HepG2 (cell line): ENCODE data around the gene MESD. TPM values are rescaled to one million over a fixed set of nuclear protein-coding genes. Genes with fewer than 3 reads are reported as not detected.

Experiments
- ATAC-seq: fragments of 200-7000 bp; cut with Tn5 transposase; 3 replicates; pipeline ENCODE4 v1.9.1; 2020; ENCODE audit warnings: mild to moderate bottlenecking, moderate library complexity
- BruUV-seq: library from RNA; stranded (reverse); fragments of 400-500 nt; replicated peaks from 2 replicates; lab custom pipeline; 2021; lab: Mats Ljungman, UMichigan
- CTCF ChIA-PET: fragments of 300-600 bp; formaldehyde crosslinking; extraction: SDS; loops from one replicate; lab custom pipeline; 2021; ENCODE audit warnings: low total read pairs, inconsistent platforms, low intra/inter-chr PET ratio; lab: Yijun Ruan, JAX
- POLR2A ChIA-PET: fragments of 350-600 bp; sonication (Branson Sonifier 250); formaldehyde crosslinking; loops from one replicate; lab custom pipeline; 2020; ENCODE audit warnings: antibody characterized with exemption, inconsistent platforms; lab: Yijun Ruan, JAX
- DNase-seq: peaks from one replicate; pipeline ENCODE4 v3.0.0-alpha.2; 2015; ENCODE audit warnings: low spot score
- FAIRE-seq: peaks from 3 replicates; lab custom pipeline; 2011; peaks lifted over from hg19 to GRCh38; lab: Jason Lieb, UNC
- H2AFZ ChIP-seq: one replicate; pipeline ENCODE4 v1.6.1; 2011; ENCODE audit warnings: low read length, inconsistent platforms
- H3K27ac ChIP-seq: fragments of 300-600 bp; 3 replicates; pipeline ENCODE4 v1.8.0; 2011; ENCODE audit warnings: mixed run types, mild to moderate bottlenecking, mixed read lengths, low read length, inconsistent platforms; ENCODE audit not compliant: insufficient read depth; ENCODE audit errors: extremely low read length
- H3K27me3 ChIP-seq, 2 experiments: fragments of 200-600 bp in 1 of 2; 2 replicates in 1 of 2; 3 replicates in 1 of 2; pipeline versions ENCODE4 v1.6.0 to v1.8.0; 2011; ENCODE audit warnings: low read length in 2 of 2, mild to moderate bottlenecking in 2 of 2, moderate library complexity in 2 of 2, inconsistent platforms in 1 of 2; ENCODE audit not compliant: insufficient read depth in 2 of 2, control insufficient read depth in 1 of 2
- H3K36me3 ChIP-seq, 2 experiments: fragments of 200-600 bp in 1 of 2; replicated peaks in 1 of 2; 2 replicates in 1 of 2; 3 replicates in 1 of 2; pipeline versions ENCODE4 v1.5.1 to v1.8.0; 2011; ENCODE audit warnings: low read length in 2 of 2, inconsistent platforms in 1 of 2; ENCODE audit not compliant: insufficient read depth in 2 of 2, control insufficient read depth in 1 of 2
- H3K4me1 ChIP-seq: 2 replicates; pipeline ENCODE4 v1.5.1; 2012; ENCODE audit warnings: low read length, inconsistent platforms; ENCODE audit not compliant: insufficient read depth
- H3K4me2 ChIP-seq: 2 replicates; pipeline ENCODE4 v1.6.0; 2011; ENCODE audit warnings: low read depth, low read length, inconsistent platforms
- H3K4me3 ChIP-seq, 3 experiments: fragments of 200-600 bp in 1 of 3; sonication (generic), shearing (Covaris generic) in 1 of 3; replicated peaks in 1 of 3; 2 replicates each; pipeline ENCODE4 v1.5.1; 2011 to 2016; ENCODE audit warnings: low read length in 3 of 3, inconsistent platforms in 2 of 3, low read depth in 2 of 3, mild to moderate bottlenecking in 2 of 3, control low read depth in 1 of 3, mixed read lengths in 1 of 3; ENCODE audit not compliant: insufficient read depth in 1 of 3
- H3K79me2 ChIP-seq: one replicate; pipeline ENCODE4 v1.6.1; 2011; ENCODE audit warnings: low read length, inconsistent platforms; ENCODE audit not compliant: insufficient read depth
- H3K9ac ChIP-seq: 2 replicates; pipeline ENCODE4 v1.6.0; 2011; ENCODE audit warnings: mild to moderate bottlenecking, low read depth, low read length, inconsistent platforms; ENCODE audit not compliant: insufficient read depth
- H3K9me3 ChIP-seq: 2 replicates; pipeline ENCODE4 v1.5.1; 2012; ENCODE audit warnings: mild to moderate bottlenecking, low read length
- H4K20me1 ChIP-seq: 2 replicates; pipeline ENCODE4 v1.6.0; 2011; ENCODE audit warnings: inconsistent platforms, mild to moderate bottlenecking, low read length, moderate library complexity; ENCODE audit not compliant: insufficient read depth
- ERF ChIP-seq: IDR thresholded peaks from 2 replicates; pipeline ENCODE4 v1.6.1; 2018; ENCODE audit warnings: missing biosample characterization, missing genetic modification reagents
- ESRRA ChIP-seq: sonication (generic); formaldehyde crosslinking; IDR thresholded peaks from 2 replicates; pipeline ENCODE4 v1.5.1; 2020; ENCODE audit warnings: mild to moderate bottlenecking, low read depth, missing genetic modification reagents
- GATA4 ChIP-seq: sonication (generic); IDR thresholded peaks from 2 replicates; pipeline ENCODE4 v1.6.1; 2016; ENCODE audit warnings: antibody characterized with exemption, low read depth, borderline replicate concordance
- GFI1 ChIP-seq: sonication (generic); formaldehyde crosslinking; IDR thresholded peaks from 2 replicates; pipeline ENCODE4 v1.5.0; 2020; ENCODE audit warnings: missing genetic modification reagents, mild to moderate bottlenecking, borderline replicate concordance
- KAT2B ChIP-seq: fragments of 150-350 bp; IDR thresholded peaks from 2 replicates; pipeline ENCODE4 v1.6.1; 2014; ENCODE audit warnings: low read depth, low read length, borderline replicate concordance
- STAT5B ChIP-seq: sonication (generic); formaldehyde crosslinking; IDR thresholded peaks from 2 replicates; pipeline ENCODE4 v1.4.0; 2020; ENCODE audit warnings: missing genetic modification reagents
- SUZ12 ChIP-seq: fragments of 150-350 bp; IDR thresholded peaks from 2 replicates; pipeline ENCODE4 v1.6.1; 2014; ENCODE audit warnings: low read depth, low read length
- XRCC5 ChIP-seq: fragments of 200-400 bp; formaldehyde crosslinking; optimal IDR thresholded peaks from 2 replicates; pipeline ENCODE3; 2017; ENCODE audit warnings: mild to moderate bottlenecking, low read length
- ZBTB42 ChIP-seq: sonication (generic); formaldehyde crosslinking; IDR thresholded peaks from 2 replicates; pipeline ENCODE4 v1.5.0; 2020; ENCODE audit warnings: mild to moderate bottlenecking, missing genetic modification reagents
- ZFP36 ChIP-seq: fragments of 150-350 bp; IDR thresholded peaks from 2 replicates; pipeline ENCODE4 v1.6.1; 2018; ENCODE audit warnings: borderline replicate concordance, low read length, low read depth; ENCODE audit not compliant: partially characterized antibody
- ZNF572 ChIP-seq: sonication (generic); formaldehyde crosslinking; IDR thresholded peaks from 2 replicates; pipeline ENCODE4 v1.5.1; 2020; ENCODE audit warnings: mild to moderate bottlenecking, missing genetic modification reagents
- ZNF75D ChIP-seq: sonication (generic); formaldehyde crosslinking; IDR thresholded peaks from 2 replicates; pipeline ENCODE4 v1.8.1; 2023; ENCODE audit warnings: missing genetic modification reagents, mild to moderate bottlenecking, borderline replicate concordance
- WGBS: methylation state at CpG from one replicate; pipeline ENCODE4 v1.1.6; 2017; ENCODE audit warnings: low lambda C conversion rate; 5-methylcytosine and 5-hydroxymethylcytosine counted together
- in situ Hi-C: cut with HindIII; loops from 2 replicates; pipeline ENCODE4 v1.10.0; 2017; ENCODE audit warnings: low pct_unique_long_range_greater_than_20kb; ENCODE audit not compliant: extremely low pct_ligation_motif_present
- intact Hi-C: fragments of 100-400 bp; cut with micrococcal nuclease; formaldehyde crosslinking; loops from one replicate; pipeline ENCODE4 v1.10.0; 2022; ENCODE audit not compliant: unreplicated experiment
- polyA plus RNA-seq, 8 experiments: library from polyadenylated mRNA; depleted of rRNA in 3 of 8; stranded (reverse) in 7 of 8; unstranded in 1 of 8; fragments of >200 nt; fragmentation: Illumina TruSeq in 4 of 8; extraction: Trizol in 4 of 8; gene quantifications; 2 replicates each; pipeline versions ENCODE4 v1.2.1 to v1.2.3, GENCODE V29; 2011 to 2016; ENCODE audit warnings: low read depth in 4 of 8, missing spikeins in 1 of 8, mixed read lengths in 1 of 8; ENCODE audit not compliant: insufficient read depth in 1 of 8
- total RNA-seq, 5 experiments: library from RNA; depleted of rRNA; stranded (reverse); fragments of >200 nt; fragmentation: Illumina TruSeq; extraction: Trizol; gene quantifications; 2 replicates each; pipeline ENCODE4 v1.2.3, GENCODE V29; 2016; ENCODE audit warnings: low read depth in 1 of 5
- TF ChIP-seq, protein P1 (sequence below): sonication (generic); formaldehyde crosslinking; IDR thresholded peaks from 2 replicates; pipeline ENCODE4 v1.5.1; 2020; ENCODE audit warnings: missing genetic modification reagents, mild to moderate bottlenecking, borderline replicate concordance
- TF ChIP-seq, protein P2 (sequence below): sonication (generic); formaldehyde crosslinking; conservative IDR thresholded peaks from 2 replicates; pipeline ENCODE4 v1.4.0; 2020; ENCODE audit warnings: mild to moderate bottlenecking, missing genetic modification reagents, moderate library complexity

Gene MESD
- total and polyA plus RNA-seq, 2 of the 13 experiments (the other 11 are each of a cell fraction or from before 2014, with no cell fraction given): 18.0 to 46.2 TPM

DNA sequence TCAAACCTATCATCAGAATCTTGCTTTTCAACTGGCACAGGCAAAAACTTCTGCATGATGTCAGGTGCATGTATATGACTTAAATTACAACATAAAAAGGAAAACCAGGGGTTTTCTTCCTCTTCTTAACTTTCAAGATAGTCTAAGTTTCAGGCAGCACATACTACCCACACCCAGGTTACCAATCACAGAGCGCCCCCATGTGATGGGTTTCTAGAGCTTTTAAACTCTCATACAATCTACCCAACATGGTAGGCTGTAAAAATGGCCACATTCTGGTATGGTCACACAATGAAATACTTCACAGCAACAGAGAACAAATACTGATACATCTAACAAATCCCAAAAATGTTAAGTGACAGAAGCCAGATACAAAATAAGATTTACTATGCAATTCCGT, 7.4 kb downstream of the MESD start:
- H3K9me3 ChIP-seq: no peaks in the 10 kb centered on the region
- DNase-seq (no peak), FAIRE-seq (no peak), ATAC-seq (no peak)
- ChIA-PET CTCF (no interaction called here), POLR2A (no interaction called here)
- H3K36me3 ChIP-seq: peaks cover 6 to 34% of the 10 kb centered on the region in 2 experiments; a peak in 4 of 5 replicates
- no peak for TF ChIP-seq ZFP36
- no peak for TF ChIP-seq ERF
- no peak for TF ChIP-seq SUZ12
- no peak for TF ChIP-seq ZBTB42 (CRISPR knock-in tag)
- TF ChIP-seq XRCC5: no peak
- no peak for TF ChIP-seq GATA4
- peaks cover 13% of the 10 kb centered on the region for H3K4me1 ChIP-seq
- H4K20me1 ChIP-seq: no peaks in the 10 kb centered on the region; the same call in none of the 2 replicates
- intact Hi-C loops: no loop called here
- no peak overlapping the region for H3K9ac ChIP-seq
- no TSS peak for BruUV-seq
- H3K4me2 ChIP-seq: no peak overlapping the region
- 93% methylated on average over 2 of the region's 2 CpGs for WGBS
- H3K27me3 ChIP-seq: no peaks in the 10 kb centered on the region
- H2AFZ ChIP-seq: no peak overlapping the region
- H3K79me2 ChIP-seq: peaks cover 37% of the 10 kb centered on the region
- in situ Hi-C loops: no loop called here
- no peak overlapping the region for H3K27ac ChIP-seq
- H3K4me3 ChIP-seq: no peak overlapping the region

DNA sequence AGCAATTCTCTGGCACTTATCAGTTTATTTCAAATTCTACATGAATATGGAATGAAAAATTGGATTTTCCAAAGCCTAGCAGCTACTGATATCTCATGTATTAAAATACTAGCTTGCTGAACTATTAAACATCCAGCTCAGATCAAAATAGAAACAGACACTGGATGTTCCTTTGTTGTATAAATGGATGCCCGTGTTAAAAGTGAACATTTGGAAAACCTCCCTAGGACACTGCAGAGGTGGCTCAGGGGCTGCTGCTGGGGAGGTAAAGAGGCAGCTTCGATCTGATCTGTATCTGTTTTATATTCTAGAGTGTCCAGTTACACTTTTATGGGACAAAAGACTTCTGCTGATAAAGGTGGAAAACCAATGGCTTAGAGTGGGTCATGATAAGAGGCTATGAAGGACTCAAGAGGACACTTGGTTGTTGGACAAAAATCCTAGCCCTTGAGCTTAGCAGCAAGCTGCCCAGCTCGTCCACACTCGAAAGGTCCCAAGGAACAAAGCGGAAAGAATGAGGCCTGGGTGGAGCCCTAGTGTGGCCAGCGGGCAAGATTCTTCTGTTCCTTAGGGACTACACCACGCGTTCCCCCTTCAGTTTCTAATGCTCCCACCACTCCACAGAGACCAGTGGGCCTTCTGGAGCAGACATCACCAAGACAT, 9.9 kb downstream of the MESD start:
- Histone ChIP-seq H3K4me2 (no peak overlapping the region), H2AFZ (no peak overlapping the region), H3K27me3 (no peaks in the 10 kb centered on the region), H3K79me2 (peaks cover 13% of the 10 kb centered on the region), H3K9me3 (no peaks in the 10 kb centered on the region), H3K27ac (no peak overlapping the region), H4K20me1 (no peaks in the 10 kb centered on the region; the same call in 1 of the 2 replicates), H3K36me3 (peaks cover 6 to 30% of the 10 kb centered on the region in 2 experiments; a peak in 4 of 5 replicates), H3K4me3 (no peak overlapping the region), H3K4me1 (no peaks in the 10 kb centered on the region), H3K9ac (no peak overlapping the region)
- no peak for DNase-seq
- POLR2A ChIA-PET: no interaction called here
- 93% methylated on average over 8 of the region's 8 CpGs for WGBS
- ATAC-seq: no peak
- CTCF ChIA-PET: no interaction called here
- in situ Hi-C loops (loop anchor here (10.0 kb wide), 1 partner anchor 415 kb away; no protein-coding TSS in a partner anchor), intact Hi-C loops (loop anchor here (5.0 kb wide), 1 partner anchor 128 kb away; no protein-coding TSS in a partner anchor)
- no TSS peak for BruUV-seq
- no peak for FAIRE-seq
- no peak for TF ChIP-seq ZNF572
- TF ChIP-seq ZNF75D: no peak
- no peak for TF ChIP-seq STAT5B (CRISPR knock-in tag)
- TF ChIP-seq ESRRA (CRISPR knock-in tag): no peak
- TF ChIP-seq, protein P1, sequence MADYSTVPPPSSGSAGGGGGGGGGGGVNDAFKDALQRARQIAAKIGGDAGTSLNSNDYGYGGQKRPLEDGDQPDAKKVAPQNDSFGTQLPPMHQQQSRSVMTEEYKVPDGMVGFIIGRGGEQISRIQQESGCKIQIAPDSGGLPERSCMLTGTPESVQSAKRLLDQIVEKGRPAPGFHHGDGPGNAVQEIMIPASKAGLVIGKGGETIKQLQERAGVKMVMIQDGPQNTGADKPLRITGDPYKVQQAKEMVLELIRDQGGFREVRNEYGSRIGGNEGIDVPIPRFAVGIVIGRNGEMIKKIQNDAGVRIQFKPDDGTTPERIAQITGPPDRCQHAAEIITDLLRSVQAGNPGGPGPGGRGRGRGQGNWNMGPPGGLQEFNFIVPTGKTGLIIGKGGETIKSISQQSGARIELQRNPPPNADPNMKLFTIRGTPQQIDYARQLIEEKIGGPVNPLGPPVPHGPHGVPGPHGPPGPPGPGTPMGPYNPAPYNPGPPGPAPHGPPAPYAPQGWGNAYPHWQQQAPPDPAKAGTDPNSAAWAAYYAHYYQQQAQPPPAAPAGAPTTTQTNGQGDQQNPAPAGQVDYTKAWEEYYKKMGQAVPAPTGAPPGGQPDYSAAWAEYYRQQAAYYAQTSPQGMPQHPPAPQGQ (CRISPR knock-in tag): no peak
- no peak for TF ChIP-seq KAT2B
- TF ChIP-seq, protein P2, sequence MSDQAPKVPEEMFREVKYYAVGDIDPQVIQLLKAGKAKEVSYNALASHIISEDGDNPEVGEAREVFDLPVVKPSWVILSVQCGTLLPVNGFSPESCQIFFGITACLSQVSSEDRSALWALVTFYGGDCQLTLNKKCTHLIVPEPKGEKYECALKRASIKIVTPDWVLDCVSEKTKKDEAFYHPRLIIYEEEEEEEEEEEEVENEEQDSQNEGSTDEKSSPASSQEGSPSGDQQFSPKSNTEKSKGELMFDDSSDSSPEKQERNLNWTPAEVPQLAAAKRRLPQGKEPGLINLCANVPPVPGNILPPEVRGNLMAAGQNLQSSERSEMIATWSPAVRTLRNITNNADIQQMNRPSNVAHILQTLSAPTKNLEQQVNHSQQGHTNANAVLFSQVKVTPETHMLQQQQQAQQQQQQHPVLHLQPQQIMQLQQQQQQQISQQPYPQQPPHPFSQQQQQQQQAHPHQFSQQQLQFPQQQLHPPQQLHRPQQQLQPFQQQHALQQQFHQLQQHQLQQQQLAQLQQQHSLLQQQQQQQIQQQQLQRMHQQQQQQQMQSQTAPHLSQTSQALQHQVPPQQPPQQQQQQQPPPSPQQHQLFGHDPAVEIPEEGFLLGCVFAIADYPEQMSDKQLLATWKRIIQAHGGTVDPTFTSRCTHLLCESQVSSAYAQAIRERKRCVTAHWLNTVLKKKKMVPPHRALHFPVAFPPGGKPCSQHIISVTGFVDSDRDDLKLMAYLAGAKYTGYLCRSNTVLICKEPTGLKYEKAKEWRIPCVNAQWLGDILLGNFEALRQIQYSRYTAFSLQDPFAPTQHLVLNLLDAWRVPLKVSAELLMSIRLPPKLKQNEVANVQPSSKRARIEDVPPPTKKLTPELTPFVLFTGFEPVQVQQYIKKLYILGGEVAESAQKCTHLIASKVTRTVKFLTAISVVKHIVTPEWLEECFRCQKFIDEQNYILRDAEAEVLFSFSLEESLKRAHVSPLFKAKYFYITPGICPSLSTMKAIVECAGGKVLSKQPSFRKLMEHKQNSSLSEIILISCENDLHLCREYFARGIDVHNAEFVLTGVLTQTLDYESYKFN: no peak
- TF ChIP-seq GFI1 (CRISPR knock-in tag): no peak
